BJ (cell line): Measurements from ENCODE around the gene CD99L2. TPM values are rescaled to one million over a fixed set of nuclear protein-coding genes. Genes with fewer than 3 reads are reported as not detected.

ENCODE experiments used
- CTCF ChIA-PET: fragments of 350-600 bp; formaldehyde crosslinking; extraction: SDS; loops from one replicate; lab custom pipeline; 2021; ENCODE audit warnings: antibody characterized with exemption, inconsistent platforms; lab: Yijun Ruan, JAX
- POLR2A ChIA-PET: fragments of 300-600 bp; sonication (Branson Sonifier 250); formaldehyde crosslinking; extraction: SDS; loops from one replicate; lab custom pipeline; 2021; ENCODE audit warnings: antibody characterized with exemption; lab: Charles Lee
- DNase-seq: peaks from one replicate; pipeline ENCODE4 v3.0.0-alpha.2; 2011; ENCODE audit warnings: low read depth
- H3K27me3 ChIP-seq: 2 replicates; pipeline ENCODE4 v1.6.0; 2011; ENCODE audit warnings: low read length; ENCODE audit not compliant: control insufficient read depth, insufficient read depth
- H3K36me3 ChIP-seq: 2 replicates; pipeline ENCODE4 v1.5.1; 2011; ENCODE audit warnings: low read length; ENCODE audit not compliant: control insufficient read depth, insufficient read depth
- H3K4me3 ChIP-seq: 2 replicates; pipeline ENCODE4 v1.5.1; 2011; ENCODE audit warnings: low read depth, mild to moderate bottlenecking, control low read depth, low read length
- CTCF ChIP-seq: IDR thresholded peaks from 2 replicates; pipeline ENCODE4 v1.5.1; 2011; ENCODE audit warnings: low read depth, mild to moderate bottlenecking, control low read depth, inconsistent platforms, low read length, moderate library complexity; ENCODE audit not compliant: insufficient read depth
- polyA plus RNA-seq: library from polyadenylated mRNA; depleted of rRNA; stranded (reverse); fragments of >200 nt; gene quantifications from 2 replicates; pipeline ENCODE4 v1.2.3, GENCODE V29; 2011

CD99L2 gene
- polyA plus RNA-seq, 1 experiment, result 92.2 TPM

DNA sequence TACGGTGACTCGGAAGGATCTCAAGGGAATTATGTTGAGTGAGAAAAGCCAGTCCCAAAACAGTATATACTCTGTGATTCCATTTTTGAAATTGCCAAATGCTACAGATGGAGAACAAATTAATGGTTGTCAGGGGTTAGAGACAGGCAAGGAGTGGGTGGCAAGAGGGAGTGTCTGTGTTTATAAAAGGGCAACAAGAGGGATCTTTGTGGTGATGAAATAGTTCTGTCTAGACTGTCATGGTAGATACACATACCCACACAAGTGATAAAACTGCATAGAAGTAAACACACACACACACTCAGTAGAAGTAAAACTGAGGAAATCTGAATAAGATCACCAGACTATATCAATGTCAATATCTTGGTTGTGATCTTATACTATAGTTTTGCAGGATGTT, 92.7 kb downstream of the CD99L2 start:
- ChIA-PET POLR2A (no interaction called here), CTCF (no interaction called here)
- H3K4me3 ChIP-seq, result no peak overlapping the region
- DNase-seq, result no peak
- no peaks in the 10 kb centered on the region for H3K36me3 ChIP-seq
- TF ChIP-seq CTCF, result no peak
- H3K27me3 ChIP-seq, result no peaks in the 10 kb centered on the region

DNA sequence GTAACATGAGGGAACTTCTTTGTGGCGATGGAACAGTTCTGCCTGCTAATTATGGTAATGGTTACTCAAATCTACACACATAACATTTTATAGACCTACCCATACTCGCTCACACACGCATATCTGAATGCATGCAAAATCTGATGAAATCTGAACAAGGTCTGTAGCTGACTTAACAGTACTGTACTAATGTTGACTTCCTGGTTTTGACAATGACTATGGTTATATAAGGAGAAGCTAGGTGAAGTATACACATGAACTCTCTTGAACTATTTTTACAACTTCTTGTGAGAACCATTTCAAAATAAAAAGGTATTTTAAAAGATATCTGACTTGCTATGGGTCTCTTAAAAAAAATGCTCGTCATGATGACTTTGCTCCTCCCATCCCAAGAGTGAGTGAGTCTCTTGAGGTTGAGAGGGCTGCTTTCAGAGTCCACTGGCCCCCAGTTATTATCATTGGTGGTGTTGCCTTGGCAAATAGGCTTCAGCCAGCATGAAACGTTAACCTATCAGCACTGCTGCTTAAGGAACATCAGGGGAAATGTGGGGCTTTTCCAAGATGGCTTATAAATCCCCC, 105.4 kb downstream of the CD99L2 start:
- Histone ChIP-seq H3K27me3 (no peaks in the 10 kb centered on the region), H3K36me3 (no peaks in the 10 kb centered on the region), H3K4me3 (no peak overlapping the region)
- DNase-seq, result no peak
- ChIA-PET POLR2A (no interaction called here), CTCF (no interaction called here)
- no peak for TF ChIP-seq CTCF

DNA sequence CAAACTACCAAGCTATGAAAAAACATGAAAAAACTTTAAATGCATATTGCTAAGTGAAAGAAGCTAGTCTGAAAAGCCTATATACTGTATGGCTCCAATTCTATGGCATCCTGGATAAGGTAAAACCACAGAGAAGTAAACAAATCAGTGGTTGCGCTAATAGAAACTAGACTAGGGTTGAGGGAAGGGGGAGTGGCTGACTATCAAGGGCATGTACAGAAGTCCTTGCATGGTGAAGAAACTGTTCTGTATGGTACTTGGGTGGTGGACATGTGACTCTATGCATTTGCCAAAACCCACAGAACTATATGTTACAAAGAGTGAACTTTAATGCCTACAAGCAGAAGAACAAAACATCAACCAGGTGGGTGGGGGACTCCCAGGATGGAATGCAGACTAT, 108.4 kb downstream of the CD99L2 start:
- Histone ChIP-seq H3K4me3 (no peak overlapping the region), H3K27me3 (no peaks in the 10 kb centered on the region), H3K36me3 (no peaks in the 10 kb centered on the region)
- DNase-seq, result no peak
- ChIA-PET CTCF (no interaction called here), POLR2A (no interaction called here)
- TF ChIP-seq CTCF, result no peak

DNA sequence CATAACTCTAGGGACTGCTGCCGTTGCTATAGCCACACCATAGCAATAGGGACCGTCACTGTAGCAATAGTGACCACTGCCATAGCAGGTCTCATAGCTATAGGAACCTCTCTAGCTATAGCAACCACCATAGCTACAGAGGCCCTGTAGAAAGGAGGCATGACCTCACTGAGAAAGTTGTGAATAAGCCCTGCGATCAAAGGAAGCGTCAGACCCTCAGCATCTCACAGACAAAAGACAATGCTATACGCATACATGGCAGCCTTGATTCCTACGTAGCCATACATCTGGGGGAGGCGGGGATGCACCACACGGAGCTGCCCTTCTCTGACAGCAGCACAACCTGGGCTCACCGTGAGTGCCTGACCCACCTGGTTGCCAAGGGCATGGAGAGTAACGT, 116.8 kb downstream of the CD99L2 start:
- ChIA-PET CTCF (interaction anchor here (1.0 to 1.8 kb wide), 2 partner anchors 10 to 300 kb away, joined by 4 to 7 read pairs; no protein-coding TSS in a partner anchor), POLR2A (no interaction called here)
- Histone ChIP-seq H3K36me3 (no peaks in the 10 kb centered on the region), H3K27me3 (no peaks in the 10 kb centered on the region), H3K4me3 (no peak overlapping the region)
- no peak for TF ChIP-seq CTCF
- no peak for DNase-seq

DNA sequence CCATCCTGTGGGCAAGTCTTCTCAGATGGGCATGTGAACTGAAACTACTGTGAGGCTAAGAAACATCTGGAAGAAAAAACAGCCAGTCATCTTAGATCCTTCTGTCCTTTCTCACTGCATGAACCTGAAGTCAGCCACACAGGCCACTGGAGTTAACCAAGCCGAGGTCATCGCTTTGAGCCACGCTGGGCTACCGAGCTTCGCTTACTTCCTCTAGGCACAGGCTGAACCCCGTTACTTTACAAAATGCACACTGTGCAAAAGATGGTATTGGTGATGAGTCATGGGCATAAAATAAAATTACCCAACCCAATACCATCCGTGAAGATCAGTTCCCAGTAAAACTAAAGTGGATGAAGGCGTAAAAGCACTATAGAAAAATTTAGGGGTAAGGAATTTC, 119.1 kb downstream of the CD99L2 start:
- Histone ChIP-seq H3K36me3 (peaks cover 2% of the 10 kb centered on the region; the same call in 1 of the 2 replicates), H3K27me3 (no peaks in the 10 kb centered on the region), H3K4me3 (no peak overlapping the region)
- ChIA-PET POLR2A (no interaction called here), CTCF (no interaction called here)
- no peak for TF ChIP-seq CTCF
- no peak for DNase-seq
